Upper lobe of left lung (tissue), 4 donors: ENCODE data around the gene SH3YL1.

Source experiments
- CTCF ChIP-seq, 6 experiments: fragments of 450-650 bp in 4 of 6; fragments of 200-600 bp in 2 of 6; sonication (generic) in 2 of 6; IDR thresholded peaks; one replicate each; pipeline ENCODE4 v1.5.1; 2016 to 2019; ENCODE audit warnings: antibody characterized with exemption in 6 of 6
- POLR2A ChIP-seq, 4 donors: fragments of 450-650 bp; IDR thresholded peaks; one replicate each; pipeline ENCODE4 v1.5.1; 2016 to 2017; ENCODE audit warnings: antibody characterized with exemption in 4 of 4, mild to moderate bottlenecking in 2 of 4

- TF ChIP-seq POLR2A (IDR thresholded peaks at IDR 0.05) = no peak
- TF ChIP-seq CTCF (IDR thresholded peaks at IDR 0.05) = no peak
These were observed 25.7 kb upstream of the SH3YL1 start for GRCh38 chr2:289362-290089.
